SIG-M5 (cell line): ENCODE measurements around the gene EYS.
A peak's percentile ranks its signal among the peaks of the same experiment; 100 is the strongest.
"Not testable (repeated sequence)": the region's sequence is repeated elsewhere in the genome, so short reads cannot be mapped to it uniquely, and the experiment has no call there.

Source experiments
- DNase-seq: peaks from one replicate; lab custom pipeline; 2025; lab: John Stamatoyannopoulos, UW

The EYS gene

DNA sequence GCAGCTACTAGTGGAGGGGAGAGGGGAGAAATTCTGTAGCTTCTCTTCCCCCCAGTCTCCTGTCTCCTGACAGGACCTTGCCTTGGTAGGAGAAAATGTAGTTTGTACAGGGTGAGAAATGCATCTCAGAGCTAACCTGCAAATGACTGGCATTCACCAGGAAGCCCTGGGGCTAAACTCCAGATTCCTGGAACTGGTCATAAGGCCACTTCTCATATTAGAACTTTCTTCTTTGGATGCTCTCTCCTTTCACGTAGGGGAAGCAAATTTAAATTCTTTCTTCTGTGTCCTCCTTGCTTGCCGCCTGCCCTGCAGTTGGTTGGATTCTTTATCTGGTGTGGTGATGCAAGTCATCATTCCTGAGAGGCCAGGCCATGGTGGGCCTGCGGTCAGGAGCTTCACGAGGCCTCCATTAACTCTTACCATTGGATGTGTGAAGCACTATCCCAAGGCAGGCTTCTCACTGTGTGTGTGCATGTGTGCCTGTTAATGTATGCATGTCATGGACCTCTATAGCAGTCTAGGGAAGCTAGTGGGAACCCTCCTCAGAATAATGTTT is 1889.5 kb downstream of the EYS start:
- no peak for DNase-seq

DNA sequence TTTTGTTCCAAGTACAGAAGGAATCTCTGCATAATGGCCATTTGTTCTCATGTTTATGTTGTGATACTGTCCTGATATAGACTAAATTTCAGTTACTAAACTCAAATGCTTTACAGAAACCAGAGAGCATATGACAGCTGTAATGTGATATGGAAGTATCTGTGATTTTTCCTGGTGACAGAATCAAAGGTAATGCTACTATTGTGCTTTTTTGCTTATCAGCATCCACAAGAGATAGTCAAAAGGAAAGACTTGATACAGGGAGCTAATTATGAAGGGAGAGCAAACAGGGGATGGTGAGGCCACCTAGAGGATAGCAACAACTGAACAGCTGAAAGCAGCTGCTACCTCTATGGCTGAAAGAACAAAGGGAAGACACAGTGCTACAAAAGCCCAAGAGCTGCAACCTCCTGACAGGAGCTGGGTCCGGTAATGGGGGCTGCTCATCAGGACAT is 1890.0 kb downstream of the EYS start:
- no peak for DNase-seq

DNA sequence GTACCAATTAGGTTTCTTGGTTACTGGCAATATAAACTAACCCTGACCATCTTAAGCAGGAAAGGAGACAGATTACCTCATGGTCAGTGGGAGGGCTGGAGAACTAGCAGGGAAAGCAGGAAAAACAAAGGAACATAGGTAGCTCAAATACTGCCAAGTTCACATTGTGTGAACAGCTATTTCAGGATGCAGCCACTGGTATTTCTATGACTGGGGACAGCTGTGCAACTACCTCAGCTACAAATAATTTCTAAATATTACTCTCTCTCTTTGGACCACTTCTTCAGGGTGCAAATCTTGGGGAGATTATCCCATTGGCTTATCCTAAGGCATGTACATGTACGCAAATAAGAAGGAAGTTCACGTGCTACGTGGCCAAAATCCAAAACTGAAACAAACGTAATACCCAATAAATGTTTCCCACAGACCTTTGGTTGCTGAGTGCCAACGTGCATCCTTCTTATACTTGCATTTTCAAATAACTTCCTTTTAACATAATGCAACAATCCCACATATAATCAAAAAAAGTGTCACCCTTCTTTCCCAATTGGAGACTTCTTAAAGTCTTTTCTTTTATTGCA is 1890.5 kb downstream of the EYS start:
- DNase-seq, result no peak

DNA sequence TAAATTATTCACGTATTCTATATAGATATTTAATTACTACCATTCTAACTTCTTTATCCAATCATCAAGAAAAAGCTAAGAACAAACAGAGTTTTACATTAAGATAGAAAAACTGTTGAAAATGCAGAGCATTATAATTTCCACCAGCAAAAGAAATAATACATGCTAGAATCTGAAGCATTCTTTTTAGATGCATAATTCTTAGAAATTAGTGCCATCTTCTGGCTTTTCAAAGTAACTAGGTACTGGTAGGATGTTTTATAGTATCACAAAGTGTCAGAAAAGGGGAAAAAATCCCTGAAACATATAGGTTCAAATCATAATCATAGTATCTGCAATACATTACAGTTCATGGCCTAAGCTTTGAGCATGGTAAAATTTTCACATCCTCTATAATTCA is 1892.6 kb downstream of the EYS start:
- DNase-seq, result no peak

DNA sequence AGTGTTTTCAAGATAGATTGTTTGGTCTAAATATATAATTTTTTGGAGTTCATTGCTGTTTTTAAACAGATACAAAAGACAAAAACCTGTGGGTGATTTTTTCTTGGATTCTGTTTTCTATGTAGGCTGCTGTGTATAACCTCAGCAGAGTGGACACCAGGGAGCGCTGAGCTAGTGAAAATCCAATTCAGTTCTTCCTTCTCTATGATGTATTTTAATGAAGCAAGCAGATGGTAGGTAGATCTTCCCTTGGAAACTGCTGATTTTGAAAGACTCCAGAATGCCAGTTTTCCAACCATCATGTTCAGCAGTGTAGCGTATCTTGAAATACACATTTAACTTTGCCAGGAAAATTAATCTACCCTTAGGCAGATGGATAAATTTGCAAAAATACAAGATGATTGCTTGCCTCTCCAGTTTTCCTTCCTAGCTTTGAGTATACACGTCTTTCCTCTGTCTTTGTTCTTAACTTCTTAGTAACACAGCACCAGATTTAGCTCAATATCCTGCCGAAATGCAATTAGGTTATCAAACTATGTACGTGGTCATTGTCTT is 1893.4 kb downstream of the EYS start:
- DNase-seq, result no peak

DNA sequence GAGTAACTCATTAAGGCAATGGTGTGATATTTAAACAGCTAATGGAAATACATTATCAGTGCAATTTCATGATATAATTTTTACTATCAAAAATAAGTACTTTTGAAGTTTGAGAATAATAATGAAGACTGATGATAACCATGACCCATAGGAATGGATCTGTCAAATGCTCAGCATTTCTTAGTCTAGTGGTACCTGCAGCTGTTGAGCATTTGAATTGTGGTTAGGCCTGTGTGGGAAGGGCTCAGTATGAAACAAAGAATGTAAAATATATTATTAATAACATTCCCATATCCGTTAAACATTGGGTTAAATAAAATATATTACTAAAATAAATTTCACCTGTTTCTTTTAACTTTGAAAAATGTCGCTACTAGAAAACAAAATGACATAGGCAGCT is 1898.5 kb downstream of the EYS start:
- no peak for DNase-seq

DNA sequence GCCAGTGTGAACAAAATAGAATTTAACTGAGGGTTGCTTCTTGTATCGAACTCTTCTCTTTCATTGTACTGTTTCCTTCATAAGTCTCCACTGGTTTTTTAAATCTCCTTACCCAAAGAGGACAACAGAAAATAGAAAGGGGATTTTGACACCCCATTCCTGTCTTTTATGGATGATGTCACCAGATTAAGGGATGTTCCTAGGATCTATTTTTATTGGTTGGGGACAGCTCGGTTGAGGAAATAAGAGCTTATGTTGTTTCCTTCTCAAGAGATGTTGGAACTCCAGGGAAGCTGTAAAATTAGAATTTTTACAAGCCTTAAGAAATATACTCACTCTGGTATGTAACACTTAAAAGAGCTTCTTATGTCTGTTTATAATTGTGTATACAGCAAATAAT is 1900.0 kb downstream of the EYS start:
- DNase-seq, result no peak

DNA sequence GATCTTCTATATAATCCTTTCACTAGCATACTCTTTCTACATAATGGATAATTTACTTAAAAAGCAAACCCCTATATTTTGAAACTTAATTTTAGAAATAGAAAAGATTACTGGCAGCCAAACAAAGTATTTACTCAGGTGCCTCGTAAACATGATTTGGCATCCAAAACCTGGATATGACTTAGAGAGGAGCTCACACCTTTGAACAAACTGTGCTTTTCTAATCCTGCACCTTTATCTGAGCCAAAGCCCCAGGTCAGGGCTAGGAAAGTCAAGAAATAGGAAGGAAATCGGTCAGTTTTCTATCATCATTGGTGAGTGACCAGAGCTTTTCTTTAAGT is 1900.5 kb downstream of the EYS start:
- no peak for DNase-seq

DNA sequence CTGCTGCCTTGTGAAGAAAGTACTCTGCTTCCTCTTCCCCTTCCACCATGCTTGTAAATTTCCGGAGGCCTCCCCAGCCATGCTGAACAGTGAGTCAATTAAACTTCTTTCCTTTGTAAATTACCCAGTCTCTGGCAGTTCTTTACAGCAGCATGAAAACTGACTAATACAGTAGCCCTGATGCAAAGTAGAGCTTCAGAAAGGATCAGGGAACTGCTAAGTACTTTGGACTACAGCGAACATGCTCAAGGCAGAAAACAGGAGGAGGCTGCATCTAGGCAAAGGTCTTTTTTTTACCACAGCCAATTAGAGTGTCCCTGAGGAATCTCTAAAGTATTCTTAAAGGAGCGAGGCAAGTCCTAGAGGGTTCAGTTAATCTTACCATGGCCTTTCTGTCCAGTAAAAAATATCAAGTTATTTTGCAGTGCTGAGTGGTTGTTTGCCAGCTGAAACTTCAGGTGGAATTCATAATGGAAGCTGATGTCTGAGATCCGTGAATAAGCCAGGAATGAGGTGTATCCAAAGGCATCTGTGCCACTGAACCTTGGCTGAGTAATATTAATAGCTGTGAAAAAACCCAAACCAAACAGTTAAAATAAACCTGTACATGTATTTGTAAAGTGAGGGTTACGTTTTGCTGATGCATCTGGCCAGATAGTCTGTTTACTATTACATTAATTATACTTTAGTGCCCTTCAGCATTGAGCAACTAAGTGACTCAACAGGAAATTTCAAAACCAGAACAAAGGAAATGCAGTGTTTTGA is 1901.0 kb downstream of the EYS start:
- peak; percentile 12 for DNase-seq

DNA sequence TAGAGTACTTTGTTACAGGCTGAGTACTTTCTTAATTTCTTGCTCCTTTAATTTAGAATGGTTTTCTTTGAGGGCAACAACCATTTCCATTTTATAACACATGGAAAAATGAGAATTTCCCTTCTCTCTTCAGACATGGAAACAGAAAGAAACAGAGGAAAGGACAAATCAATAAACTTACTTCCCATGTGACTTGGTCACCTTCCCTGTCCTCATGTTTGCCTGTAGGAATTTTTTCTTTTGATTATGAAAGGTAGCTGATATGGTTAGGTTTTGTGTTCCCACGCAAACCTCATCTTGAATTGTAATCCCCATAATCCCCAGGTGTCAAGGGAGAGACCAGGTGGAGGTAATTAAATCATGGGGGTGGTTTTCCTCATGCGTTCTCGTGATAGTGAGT is 1901.7 kb downstream of the EYS start:
- no peak for DNase-seq

DNA sequence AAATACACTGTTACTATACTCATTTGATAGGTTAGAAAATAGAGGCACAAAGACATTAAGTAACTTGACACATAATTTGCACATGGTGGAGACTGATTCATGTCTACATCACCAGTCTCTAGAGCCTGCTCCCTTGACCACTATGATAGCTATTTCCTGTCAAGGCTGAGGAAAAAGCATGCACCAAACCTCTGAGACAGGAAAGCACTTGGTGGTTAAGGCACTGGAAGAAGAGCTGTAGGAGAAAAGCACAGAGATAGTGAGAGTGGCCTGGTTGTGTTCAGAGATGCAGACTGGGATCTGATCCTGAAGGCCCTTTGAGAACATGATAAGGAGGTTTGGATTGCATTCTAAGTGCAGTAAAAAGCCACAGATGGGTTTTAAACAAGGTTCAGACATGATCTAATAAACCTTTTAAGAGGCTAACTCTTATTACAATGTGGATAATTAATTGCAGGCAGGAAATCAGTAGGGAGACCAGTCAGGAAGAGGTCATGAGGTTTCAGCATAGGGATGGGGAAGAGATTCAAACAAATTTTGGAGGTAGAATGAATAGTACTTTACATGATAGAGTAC is 1902.6 kb downstream of the EYS start:
- DNase-seq, result no peak

DNA sequence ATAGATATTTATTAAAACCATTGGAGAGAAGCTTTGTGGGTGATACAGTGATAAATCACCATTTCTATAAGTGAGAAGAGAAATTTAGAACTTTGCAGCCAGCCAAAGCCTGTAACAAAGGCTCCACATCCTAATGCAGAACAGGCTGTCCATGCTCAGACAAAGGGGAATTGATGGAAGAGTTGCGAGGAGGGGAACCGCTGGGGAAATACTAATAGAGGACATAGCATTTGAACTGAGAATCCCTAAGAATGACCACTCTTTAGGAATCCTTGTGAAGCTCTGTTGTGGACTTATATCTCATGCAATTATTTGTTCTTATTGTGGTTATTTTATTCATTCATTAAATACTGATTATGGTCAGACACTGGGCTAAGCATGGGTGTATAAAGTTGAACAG is 1903.7 kb downstream of the EYS start:
- DNase-seq, result no peak

DNA sequence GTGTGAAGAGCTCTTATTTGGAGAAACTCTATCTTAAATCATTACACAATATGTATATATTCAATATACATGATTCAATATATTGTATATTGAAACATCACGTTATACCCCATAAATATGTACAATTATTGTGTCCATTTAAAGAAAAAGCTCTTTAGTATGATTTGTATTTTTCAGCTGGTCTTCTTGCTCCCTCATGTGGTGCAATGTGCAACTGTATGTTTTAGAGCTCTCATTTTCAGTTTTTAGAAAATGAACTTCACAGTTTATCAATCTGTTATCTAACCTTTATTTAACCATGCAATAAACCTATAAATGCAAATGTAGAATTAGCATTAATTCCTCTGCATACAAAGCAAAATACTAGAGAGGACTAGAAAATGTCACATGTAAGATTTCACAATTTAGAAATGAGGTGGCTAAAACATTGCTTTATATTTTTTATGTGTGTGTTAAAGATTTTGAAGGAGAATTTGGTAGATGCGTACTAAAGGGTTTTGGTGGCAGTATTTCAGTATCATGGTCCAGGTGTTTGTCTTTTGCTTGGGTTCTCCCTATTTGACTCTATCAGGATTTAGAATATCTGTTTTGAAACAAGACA is 1904.3 kb downstream of the EYS start:
- no peak for DNase-seq

DNA sequence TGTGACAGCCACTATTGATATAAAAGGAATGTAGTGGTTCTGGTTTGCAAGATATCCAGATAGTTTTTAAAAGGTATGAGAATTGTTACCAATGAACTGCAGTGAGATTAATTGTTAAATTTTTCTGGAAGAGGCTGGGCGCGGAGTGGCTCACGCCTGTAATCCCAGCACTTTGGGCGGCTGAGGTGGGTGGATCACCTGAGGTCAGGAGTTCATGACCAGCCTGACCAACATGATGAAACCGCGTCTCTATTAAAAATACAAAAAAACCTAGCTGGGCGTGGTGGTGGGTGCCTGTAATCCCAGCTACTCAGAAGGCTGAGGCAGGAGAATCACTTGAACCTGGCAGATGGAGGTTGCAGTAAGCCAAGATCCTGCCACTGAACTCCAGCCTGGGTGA is 1906.6 kb downstream of the EYS start:
- DNase-seq, result not testable (repeated sequence)

DNA sequence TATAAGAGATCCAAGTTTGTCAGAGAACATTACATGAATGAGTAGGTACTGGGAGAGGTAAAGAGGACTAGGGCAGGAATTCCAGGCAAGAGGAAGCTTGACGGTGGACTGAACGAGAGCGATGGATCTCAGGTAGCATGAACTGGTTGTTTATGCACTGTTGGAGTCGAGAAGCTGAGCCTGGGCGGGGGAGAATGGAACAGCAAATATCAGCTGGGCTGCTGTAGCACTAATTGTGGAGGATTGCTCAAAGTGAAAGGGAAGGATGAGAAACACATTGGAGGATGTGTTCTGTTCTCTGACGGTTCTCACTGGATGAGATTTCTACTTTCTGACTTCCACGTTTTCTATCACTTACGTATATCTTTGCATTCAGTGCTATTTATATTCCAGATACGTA is 1907.2 kb downstream of the EYS start:
- no peak for DNase-seq

DNA sequence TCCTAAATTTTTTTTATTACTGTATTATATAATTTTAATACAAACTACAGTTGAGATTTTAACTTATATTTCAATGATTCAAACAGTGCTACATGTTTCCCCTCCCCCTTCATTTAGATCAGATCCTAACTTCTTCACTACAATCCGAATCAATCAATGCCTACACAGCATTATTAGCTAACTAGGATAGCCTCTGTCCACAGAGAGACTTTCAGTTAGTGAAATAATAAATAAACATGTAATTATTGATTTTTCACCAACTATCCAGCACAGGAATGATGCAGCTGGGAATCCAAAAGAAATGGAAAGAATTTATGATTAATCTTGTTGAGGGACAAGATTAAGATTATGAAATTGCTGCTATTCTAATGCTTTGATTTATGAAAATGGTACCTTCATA is 1907.7 kb downstream of the EYS start:
- DNase-seq, result no peak

DNA sequence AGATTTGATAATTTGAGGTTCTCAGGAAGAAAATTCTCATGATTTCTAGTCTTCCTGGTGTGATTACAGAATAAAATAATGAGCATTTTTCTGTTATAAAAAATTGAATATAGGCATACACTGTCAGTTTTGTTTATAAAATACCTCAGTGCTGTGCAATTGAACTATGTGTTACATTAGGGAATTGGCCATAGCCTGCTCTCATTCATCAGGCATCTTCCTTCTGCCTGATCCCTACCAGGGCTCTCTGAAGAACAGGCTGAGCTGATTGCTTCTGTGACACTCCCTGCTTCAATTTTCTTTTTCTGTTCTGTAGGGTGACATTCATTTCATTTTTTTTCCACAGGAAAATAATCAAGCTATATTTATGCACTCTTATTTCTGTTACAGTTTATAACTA is 1908.6 kb downstream of the EYS start:
- no peak for DNase-seq

DNA sequence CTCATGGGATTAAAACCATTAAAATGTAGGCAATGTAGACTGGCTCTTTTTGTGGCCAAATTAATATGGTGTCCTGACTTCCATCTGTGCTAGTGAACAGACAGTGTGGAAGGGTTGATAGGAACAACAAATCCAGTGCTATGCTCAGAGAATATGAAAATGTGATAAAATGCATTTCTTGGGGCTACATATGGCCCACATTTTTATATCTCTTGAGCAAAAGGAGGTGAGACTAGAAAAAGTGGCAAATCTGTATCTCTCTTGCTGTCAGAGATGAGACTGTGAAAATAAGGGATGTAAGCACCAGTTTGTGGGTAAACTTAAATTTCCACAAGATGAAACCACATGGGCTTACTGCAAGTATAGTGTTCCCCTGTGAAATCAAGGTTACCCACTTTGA is 1909.3 kb downstream of the EYS start:
- no peak for DNase-seq

DNA sequence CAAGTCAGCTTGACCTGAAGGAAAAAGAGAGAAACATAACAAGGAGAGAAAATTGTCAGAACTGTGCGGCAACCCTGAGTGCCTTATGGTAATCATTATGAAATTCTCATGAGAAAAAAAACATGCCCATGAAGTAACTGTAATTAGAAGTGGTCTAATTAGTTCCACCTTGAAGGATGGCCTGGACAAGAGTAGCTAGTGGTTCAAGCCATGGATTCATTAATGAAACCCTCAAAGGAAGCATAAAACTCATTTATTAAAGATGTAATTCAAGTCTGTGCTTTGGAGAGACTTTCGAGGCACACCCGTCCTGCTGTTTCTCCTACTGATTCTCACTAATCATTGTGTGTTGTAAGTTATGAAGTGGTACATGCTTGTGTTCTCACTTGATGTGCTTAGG is 1911.2 kb downstream of the EYS start:
- DNase-seq, result no peak

DNA sequence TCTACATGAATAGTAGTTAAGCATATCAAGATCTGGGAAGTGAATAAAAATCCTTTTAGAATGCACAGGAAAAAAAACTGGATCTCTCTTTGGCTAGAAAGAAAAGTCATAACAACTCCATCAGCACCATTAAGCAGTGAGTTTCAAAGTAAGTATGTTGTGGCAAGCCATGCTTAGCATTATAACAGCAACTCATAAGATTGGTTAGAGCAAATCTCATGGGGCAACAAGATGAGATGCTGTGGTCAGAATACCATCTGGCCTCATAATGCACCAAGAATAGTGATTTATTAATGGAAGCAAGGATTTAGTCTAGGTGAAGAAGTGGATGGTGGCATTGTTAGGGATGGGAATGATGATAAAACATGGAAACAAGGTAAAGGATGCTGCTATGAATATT is 1912.0 kb downstream of the EYS start:
- no peak for DNase-seq

DNA sequence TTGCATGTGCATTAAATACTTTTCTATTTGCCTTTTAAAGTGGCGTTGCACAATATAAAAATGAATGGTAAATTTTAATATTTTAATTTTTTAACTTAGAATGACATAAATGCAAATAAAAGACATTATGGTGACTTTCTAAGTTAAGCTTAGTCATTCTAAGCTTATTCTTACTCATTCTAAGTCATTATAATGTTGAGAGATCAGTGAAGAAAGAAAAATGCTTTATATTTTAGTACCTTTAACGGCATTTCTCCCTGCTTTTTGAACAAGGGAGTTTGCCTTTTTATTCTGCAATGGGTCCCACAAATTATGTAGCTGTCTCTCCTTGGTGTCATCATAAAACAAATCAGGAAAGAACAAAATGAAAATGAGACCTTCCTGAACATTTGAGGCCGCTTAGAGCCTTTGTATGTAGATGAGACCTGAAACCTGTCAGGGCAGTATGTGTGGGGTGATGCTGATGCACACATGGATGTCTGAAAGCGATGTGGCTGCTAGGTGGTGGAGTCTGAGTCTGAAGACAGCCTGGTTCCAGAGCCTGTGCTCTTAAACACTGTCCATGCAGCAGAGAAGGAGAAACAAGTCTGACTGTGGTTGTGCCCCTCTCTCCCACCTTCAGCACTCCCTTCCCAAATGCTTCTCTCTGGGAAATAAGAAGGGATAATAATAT is 1913.4 kb downstream of the EYS start:
- no peak for DNase-seq
